HepG2 (cell line): ENCODE results near the gene EPHA1. TPM values are rescaled to one million over a fixed set of nuclear protein-coding genes. Genes with fewer than 3 reads are reported as not detected.

Experiments
- ATF7 ChIP-seq, 2 experiments: fragments of 450-650 bp in 1 of 2; sonication (generic) in 1 of 2; formaldehyde crosslinking in 1 of 2; IDR thresholded peaks; 2 replicates each; pipeline versions ENCODE4 v1.4.0 to v1.6.1; 2016 to 2020; ENCODE audit warnings: antibody characterized with exemption in 1 of 2, mild to moderate bottlenecking in 1 of 2, missing genetic modification reagents in 1 of 2
- CEBPZ ChIP-seq: IDR thresholded peaks from 2 replicates; pipeline ENCODE4 v1.6.1; 2012; ENCODE audit warnings: low read length, improper control_type of control experiment
- ELF4 ChIP-seq: sonication (generic); formaldehyde crosslinking; IDR thresholded peaks from 2 replicates; pipeline ENCODE4 v1.5.0; 2020; ENCODE audit warnings: missing genetic modification reagents, mild to moderate bottlenecking, moderate library complexity, borderline replicate concordance
- FLYWCH1 ChIP-seq: sonication (generic); formaldehyde crosslinking; IDR thresholded peaks from 2 replicates; pipeline ENCODE4 v1.8.1; 2023; ENCODE audit warnings: mild to moderate bottlenecking, missing genetic modification reagents
- HIC2 ChIP-seq: sonication (generic); formaldehyde crosslinking; IDR thresholded peaks from 2 replicates; pipeline ENCODE4 v1.9.0; 2022; ENCODE audit warnings: low read depth, missing genetic modification reagents
- HNRNPH1 ChIP-seq: fragments of 200-400 bp; formaldehyde crosslinking; optimal IDR thresholded peaks from 2 replicates; pipeline ENCODE3; 2017; ENCODE audit warnings: mild to moderate bottlenecking, low read depth, low read length
- KAT7 ChIP-seq: IDR thresholded peaks from 2 replicates; pipeline ENCODE4 v1.6.1; 2018; ENCODE audit warnings: borderline replicate concordance, missing compliant biosample characterization
- MLLT10 ChIP-seq: sonication (generic); formaldehyde crosslinking; IDR thresholded peaks from 2 replicates; pipeline ENCODE4 v1.4.0; 2020; ENCODE audit warnings: missing genetic modification reagents
- NR2F1 ChIP-seq, 2 experiments: fragments of 450-650 bp in 1 of 2; formaldehyde crosslinking in 1 of 2; IDR thresholded peaks; 2 replicates each; pipeline versions ENCODE4 v1.5.0 to v1.6.1; 2016 to 2020; ENCODE audit warnings: mild to moderate bottlenecking in 1 of 2, missing compliant biosample characterization in 1 of 2, missing genetic modification reagents in 1 of 2, moderate library complexity in 1 of 2
- NRL ChIP-seq: sonication (generic); formaldehyde crosslinking; IDR thresholded peaks from 2 replicates; pipeline ENCODE4 v1.5.0; 2020; ENCODE audit warnings: missing genetic modification reagents, mild to moderate bottlenecking, moderate library complexity, borderline replicate concordance
- SAP130 ChIP-seq: IDR thresholded peaks from 2 replicates; pipeline ENCODE4 v1.6.1; 2016; ENCODE audit warnings: low read depth
- SRSF9 ChIP-seq: fragments of 200-400 bp; formaldehyde crosslinking; IDR thresholded peaks from 2 replicates; pipeline ENCODE4 v1.6.1; 2018; ENCODE audit warnings: borderline replicate concordance, mild to moderate bottlenecking, low read depth, low read length; ENCODE audit not compliant: insufficient read depth, poor library complexity, severe bottlenecking
- TBP ChIP-seq: sonication (generic); formaldehyde crosslinking; IDR thresholded peaks from 2 replicates; pipeline ENCODE4 v1.5.0; 2020; ENCODE audit warnings: missing genetic modification reagents
- THYN1 ChIP-seq: sonication (generic); formaldehyde crosslinking; IDR thresholded peaks from 2 replicates; pipeline ENCODE4 v1.8.1; 2023; ENCODE audit warnings: low read depth, mild to moderate bottlenecking, moderate library complexity, missing genetic modification reagents, borderline replicate concordance
- TMF1 ChIP-seq: sonication (generic); formaldehyde crosslinking; IDR thresholded peaks from 2 replicates; pipeline ENCODE4 v1.8.1; 2022; ENCODE audit warnings: low read depth, missing genetic modification reagents
- ZNF12 ChIP-seq: sonication (generic); formaldehyde crosslinking; IDR thresholded peaks from 2 replicates; pipeline ENCODE4 v1.5.0; 2020; ENCODE audit warnings: missing genetic modification reagents
- ZNF468 ChIP-seq: sonication (generic); formaldehyde crosslinking; IDR thresholded peaks from 2 replicates; pipeline ENCODE4 v1.8.0; 2022; ENCODE audit warnings: mild to moderate bottlenecking, moderate library complexity, missing genetic modification reagents
- ZNF691 ChIP-seq: sonication (generic); formaldehyde crosslinking; IDR thresholded peaks from 2 replicates; pipeline ENCODE4 v1.4.0; 2020; ENCODE audit warnings: missing genetic modification reagents, low read depth, mild to moderate bottlenecking, borderline replicate concordance
- ZNF790 ChIP-seq: sonication (generic); formaldehyde crosslinking; IDR thresholded peaks from 2 replicates; pipeline ENCODE4 v1.8.0; 2022; ENCODE audit warnings: missing genetic modification reagents, mild to moderate bottlenecking, borderline replicate concordance
- polyA plus RNA-seq, 8 experiments: library from polyadenylated mRNA; depleted of rRNA in 3 of 8; stranded (reverse) in 7 of 8; unstranded in 1 of 8; fragments of >200 nt; fragmentation: Illumina TruSeq in 4 of 8; extraction: Trizol in 4 of 8; gene quantifications; 2 replicates each; pipeline versions ENCODE4 v1.2.1 to v1.2.3, GENCODE V29; 2011 to 2016; ENCODE audit warnings: low read depth in 4 of 8, missing spikeins in 1 of 8, mixed read lengths in 1 of 8; ENCODE audit not compliant: insufficient read depth in 1 of 8
- total RNA-seq, 5 experiments: library from RNA; depleted of rRNA; stranded (reverse); fragments of >200 nt; fragmentation: Illumina TruSeq; extraction: Trizol; gene quantifications; 2 replicates each; pipeline ENCODE4 v1.2.3, GENCODE V29; 2016; ENCODE audit warnings: low read depth in 1 of 5
- TF ChIP-seq, protein P1 (sequence below): sonication (generic); formaldehyde crosslinking; IDR thresholded peaks from 2 replicates; pipeline ENCODE4 v1.5.0; 2020; ENCODE audit warnings: missing genetic modification reagents

EPHA1 gene
- total and polyA plus RNA-seq, 2 of the 13 experiments (the other 11 are each of a cell fraction or from before 2014, with no cell fraction given), result 4.6 to 17.1 TPM

DNA sequence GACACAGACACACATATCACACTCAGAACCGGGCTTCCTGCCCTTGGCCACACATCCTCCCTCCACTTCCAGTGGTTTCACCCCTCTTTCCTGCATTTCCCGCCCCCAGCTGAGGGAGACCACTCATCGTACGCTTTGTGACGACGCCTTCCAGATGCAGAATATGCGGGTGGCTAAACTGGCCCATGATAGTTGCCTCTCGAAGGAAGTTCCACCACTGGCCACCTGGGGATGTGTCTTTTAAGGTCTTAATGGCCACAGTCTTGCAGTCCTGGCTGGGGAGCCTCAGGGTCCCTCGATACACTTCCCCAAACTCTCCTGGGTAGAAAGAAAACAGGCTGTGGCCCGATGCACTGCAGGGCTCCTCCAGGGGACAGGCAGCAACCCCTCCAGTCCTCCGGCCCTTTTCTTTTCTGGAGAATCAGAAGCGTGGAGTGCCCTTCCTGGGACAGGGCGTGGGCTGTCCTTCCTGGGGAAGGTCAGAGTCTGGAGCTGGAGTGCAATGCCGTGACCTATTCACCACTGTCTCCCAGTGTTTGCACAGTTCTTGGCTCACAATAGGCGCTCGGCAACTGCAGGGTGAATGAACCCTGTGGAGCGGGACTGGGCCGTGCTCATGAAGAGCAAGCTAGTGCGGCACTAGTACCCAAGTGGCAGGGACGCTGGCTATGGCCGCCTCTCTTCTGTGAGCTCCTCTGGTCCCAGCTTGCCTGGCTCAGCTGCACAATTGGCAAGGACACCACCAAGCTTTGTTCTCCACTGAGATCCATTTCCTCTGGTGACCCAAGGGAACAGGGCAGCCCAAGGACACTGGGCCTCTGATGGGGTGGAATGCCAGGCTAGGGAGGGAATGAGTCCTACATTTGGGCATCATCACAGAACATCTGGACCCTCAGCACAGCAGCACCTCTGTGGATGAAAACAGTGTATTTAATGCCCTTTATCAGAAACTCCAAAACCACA, 13.2 kb downstream of the EPHA1 start (continued):
- TF ChIP-seq ATF7 (IDR thresholded peaks at IDR 0.05) (no peak), ATF7 (CRISPR knock-in tag; IDR thresholded peaks at IDR 0.05) (no peak), KAT7 (CRISPR knock-in tag) (no peak), NR2F1 (CRISPR knock-in tag; IDR thresholded peaks at IDR 0.05) (peak; percentile 82 to 89), TBP (CRISPR knock-in tag) (no peak), TMF1 (CRISPR knock-in tag) (no peak), SAP130 (CRISPR knock-in tag) (peak; percentile 77), HIC2 (CRISPR knock-in tag) (peak; percentile 53; the same call in 1 of the 2 replicates), MLLT10 (CRISPR knock-in tag) (no peak), ZNF468 (no peak), THYN1 (no peak), ZNF691 (CRISPR knock-in tag) (0 out of 2 replicates have a peak, but pooled peaks have one; percentile 55), CEBPZ (no peak), ZNF12 (CRISPR knock-in tag) (no peak), SRSF9 (no peak), ZNF790 (CRISPR knock-in tag) (no peak), HNRNPH1 (no peak), ELF4 (CRISPR knock-in tag) (no peak), FLYWCH1 (no peak), NRL (CRISPR knock-in tag) (no peak)
- TF ChIP-seq, protein P1, sequence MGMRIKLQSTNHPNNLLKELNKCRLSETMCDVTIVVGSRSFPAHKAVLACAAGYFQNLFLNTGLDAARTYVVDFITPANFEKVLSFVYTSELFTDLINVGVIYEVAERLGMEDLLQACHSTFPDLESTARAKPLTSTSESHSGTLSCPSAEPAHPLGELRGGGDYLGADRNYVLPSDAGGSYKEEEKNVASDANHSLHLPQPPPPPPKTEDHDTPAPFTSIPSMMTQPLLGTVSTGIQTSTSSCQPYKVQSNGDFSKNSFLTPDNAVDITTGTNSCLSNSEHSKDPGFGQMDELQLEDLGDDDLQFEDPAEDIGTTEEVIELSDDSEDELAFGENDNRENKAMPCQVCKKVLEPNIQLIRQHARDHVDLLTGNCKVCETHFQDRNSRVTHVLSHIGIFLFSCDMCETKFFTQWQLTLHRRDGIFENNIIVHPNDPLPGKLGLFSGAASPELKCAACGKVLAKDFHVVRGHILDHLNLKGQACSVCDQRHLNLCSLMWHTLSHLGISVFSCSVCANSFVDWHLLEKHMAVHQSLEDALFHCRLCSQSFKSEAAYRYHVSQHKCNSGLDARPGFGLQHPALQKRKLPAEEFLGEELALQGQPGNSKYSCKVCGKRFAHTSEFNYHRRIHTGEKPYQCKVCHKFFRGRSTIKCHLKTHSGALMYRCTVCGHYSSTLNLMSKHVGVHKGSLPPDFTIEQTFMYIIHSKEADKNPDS (CRISPR knock-in tag), result no peak
